ENCODE results near the gene FSTL4. TPM values are rescaled to one million over a fixed set of nuclear protein-coding genes. Genes with fewer than 3 reads are reported as not detected.

FSTL4 gene
- total RNA-seq, 1 donor from 2014 or later: 0.67 TPM

DNA sequence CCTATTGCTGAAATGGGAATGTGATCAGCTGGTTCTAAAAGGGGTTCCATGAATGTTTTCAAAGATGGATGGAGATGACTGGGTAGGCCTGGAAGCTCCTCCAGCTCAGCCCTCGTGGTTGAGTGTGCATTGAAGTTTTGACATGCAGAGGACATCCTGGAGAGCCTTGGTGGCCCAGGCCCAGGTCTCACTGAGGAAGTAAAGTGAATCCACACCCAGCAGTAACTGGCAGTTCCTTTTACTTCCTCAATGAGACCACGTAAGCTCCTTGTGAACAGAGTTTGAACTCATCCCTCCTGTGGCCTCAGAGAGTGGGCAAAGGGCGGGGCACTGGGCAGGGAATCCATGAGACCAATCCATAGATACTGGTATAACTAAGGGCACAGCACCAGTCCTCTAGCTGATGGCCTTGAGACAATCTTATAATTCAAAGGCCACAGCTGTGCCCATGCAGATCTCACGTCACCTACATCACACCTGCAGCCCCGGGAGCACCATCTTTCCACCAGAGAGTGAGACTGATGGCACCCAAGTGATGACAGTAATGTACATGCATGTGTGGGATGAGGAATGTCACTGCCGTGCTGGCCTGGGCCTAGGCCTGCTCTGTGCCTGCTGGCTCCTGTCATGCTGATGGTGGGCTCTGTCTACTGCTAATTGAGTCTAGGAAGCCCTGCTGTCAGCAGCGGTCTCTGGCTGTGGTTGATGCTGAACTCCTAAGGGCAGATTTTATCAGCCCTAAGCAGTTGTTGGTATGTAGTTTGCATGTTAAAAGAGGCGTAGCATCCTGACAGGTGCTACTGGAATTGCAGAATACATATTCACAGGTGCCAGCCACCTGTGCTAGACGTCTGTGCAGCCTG lies 257.8 kb downstream of the FSTL4 start:
- H3K4me3 ChIP-seq: no peak overlapping the region
- peak; percentile 30 for ATAC-seq
- H3K27ac ChIP-seq: no peak overlapping the region
- no peak for DNase-seq
- no peaks in the 10 kb centered on the region for H3K4me1 ChIP-seq
- H3K36me3 ChIP-seq: no peaks in the 10 kb centered on the region
- TF ChIP-seq, protein P1, sequence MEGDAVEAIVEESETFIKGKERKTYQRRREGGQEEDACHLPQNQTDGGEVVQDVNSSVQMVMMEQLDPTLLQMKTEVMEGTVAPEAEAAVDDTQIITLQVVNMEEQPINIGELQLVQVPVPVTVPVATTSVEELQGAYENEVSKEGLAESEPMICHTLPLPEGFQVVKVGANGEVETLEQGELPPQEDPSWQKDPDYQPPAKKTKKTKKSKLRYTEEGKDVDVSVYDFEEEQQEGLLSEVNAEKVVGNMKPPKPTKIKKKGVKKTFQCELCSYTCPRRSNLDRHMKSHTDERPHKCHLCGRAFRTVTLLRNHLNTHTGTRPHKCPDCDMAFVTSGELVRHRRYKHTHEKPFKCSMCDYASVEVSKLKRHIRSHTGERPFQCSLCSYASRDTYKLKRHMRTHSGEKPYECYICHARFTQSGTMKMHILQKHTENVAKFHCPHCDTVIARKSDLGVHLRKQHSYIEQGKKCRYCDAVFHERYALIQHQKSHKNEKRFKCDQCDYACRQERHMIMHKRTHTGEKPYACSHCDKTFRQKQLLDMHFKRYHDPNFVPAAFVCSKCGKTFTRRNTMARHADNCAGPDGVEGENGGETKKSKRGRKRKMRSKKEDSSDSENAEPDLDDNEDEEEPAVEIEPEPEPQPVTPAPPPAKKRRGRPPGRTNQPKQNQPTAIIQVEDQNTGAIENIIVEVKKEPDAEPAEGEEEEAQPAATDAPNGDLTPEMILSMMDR (IDR thresholded peaks at IDR 0.05): no peak
- no peaks in the 10 kb centered on the region for H3K9me3 ChIP-seq
- H3K27me3 ChIP-seq: no peaks in the 10 kb centered on the region
- intact Hi-C loops (cut with DNase I): no loop called here

DNA sequence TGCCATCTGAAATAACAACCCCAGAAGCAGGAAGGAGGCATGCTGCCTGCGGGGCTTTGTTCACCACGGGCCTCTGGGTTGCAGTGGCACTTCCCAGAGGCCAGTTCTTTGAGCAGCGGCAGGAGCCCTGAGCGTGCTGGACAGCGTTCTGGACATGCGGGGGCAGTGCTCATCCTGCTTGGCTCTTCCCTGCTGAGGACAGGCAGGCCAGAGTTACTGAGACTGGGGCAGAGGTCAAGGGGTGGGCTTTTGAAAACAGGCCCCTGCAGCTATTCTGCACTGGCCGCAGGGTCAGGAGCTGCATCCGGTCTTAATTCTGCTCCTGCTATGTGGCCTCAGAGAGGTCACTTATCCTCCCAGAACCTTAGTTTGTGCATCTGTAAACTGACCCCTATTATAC lies 258.6 kb downstream of the FSTL4 start:
- no peak overlapping the region for H3K27ac ChIP-seq
- DNase-seq (peak; percentile 30), ATAC-seq (no peak)

DNA sequence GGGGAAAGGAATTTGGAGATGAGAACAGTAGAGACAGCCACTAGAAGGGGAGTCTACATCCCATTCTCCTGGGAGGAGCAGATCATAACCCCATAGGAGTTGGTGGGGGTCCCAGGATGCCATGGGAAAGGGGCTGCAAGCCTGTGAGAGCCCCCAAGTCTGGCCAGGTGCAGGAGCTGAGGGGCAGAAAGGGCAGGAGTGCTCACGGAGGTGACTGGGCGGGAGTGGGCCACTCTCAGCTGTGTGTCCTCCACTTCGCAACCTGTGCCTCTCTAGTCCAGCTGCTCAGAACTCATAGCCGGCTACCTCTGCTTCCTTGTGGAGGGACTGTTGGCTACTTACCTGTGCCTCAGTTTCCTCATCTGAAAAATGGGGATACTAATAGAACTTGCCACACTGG lies 263.9 kb downstream of the FSTL4 start:
- no peaks in the 10 kb centered on the region for H3K36me3 ChIP-seq
- H3K27me3 ChIP-seq: no peaks in the 10 kb centered on the region
- ATAC-seq (no peak), DNase-seq (no peak)
- no peaks in the 10 kb centered on the region for H3K4me1 ChIP-seq
- TF ChIP-seq, protein P1 (IDR thresholded peaks at IDR 0.05): no peak
- intact Hi-C loops (cut with DNase I): no loop called here
- no peak overlapping the region for H3K4me3 ChIP-seq
- no peaks in the 10 kb centered on the region for H3K9me3 ChIP-seq
- H3K27ac ChIP-seq: no peak overlapping the region

More for the DNA sequence above, 258.6 kb downstream of the FSTL4 start:
- intact Hi-C loops (cut with DNase I): no loop called here
- no peaks in the 10 kb centered on the region for H3K27me3 ChIP-seq
- H3K9me3 ChIP-seq: no peaks in the 10 kb centered on the region
- TF ChIP-seq, protein P1 (IDR thresholded peaks at IDR 0.05): no peak
- H3K36me3 ChIP-seq: no peaks in the 10 kb centered on the region
- H3K4me1 ChIP-seq: no peaks in the 10 kb centered on the region
- H3K4me3 ChIP-seq: no peak overlapping the region

DNA sequence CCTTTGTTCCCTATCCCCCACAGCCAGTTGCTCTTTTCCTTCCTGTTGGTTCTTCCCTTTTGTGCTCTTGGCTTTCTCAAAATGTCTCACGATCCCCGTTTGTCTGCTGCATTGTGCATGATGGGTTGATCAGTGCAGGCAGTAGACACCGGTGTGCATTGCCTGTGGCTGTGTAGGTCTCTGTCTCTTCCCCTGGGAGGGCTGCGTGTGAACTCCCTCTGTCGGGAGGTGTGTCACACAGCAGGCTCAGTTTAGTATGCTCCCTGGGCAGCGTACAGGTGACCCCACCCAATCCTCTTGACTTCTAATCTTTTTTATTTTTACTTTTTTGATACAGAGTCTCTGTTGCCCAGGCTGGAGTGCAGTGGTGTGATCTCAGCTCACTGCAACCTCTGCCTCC lies 265.3 kb downstream of the FSTL4 start:
- intact Hi-C loops (cut with DNase I): no loop called here
- DNase-seq: no peak
- H3K27me3 ChIP-seq: no peaks in the 10 kb centered on the region
- TF ChIP-seq, protein P1 (IDR thresholded peaks at IDR 0.05): no peak
- no peak for ATAC-seq
- no peaks in the 10 kb centered on the region for H3K4me1 ChIP-seq
- no peaks in the 10 kb centered on the region for H3K9me3 ChIP-seq
- H3K27ac ChIP-seq: no peak overlapping the region
- H3K36me3 ChIP-seq: no peaks in the 10 kb centered on the region
- no peak overlapping the region for H3K4me3 ChIP-seq

DNA sequence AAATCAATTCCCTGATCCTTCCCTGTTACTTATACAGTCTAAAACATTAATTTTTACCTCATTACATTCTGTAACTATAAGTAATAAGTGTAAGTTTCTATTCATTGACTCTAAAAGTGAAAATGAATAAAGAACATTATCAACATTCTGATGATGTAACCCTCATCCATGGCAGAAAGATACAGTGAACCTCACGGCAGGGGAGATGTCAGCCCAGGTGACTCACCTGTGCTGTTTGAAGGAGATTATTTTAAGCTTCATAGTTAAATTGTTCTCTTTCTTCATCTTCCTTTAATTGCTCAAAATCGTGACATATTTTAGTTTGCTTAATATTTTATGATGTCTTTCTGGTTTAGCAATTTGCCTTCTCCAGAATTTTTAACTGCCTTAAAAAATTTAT lies 268.1 kb downstream of the FSTL4 start:
- Histone ChIP-seq H3K4me1 (no peaks in the 10 kb centered on the region), H3K36me3 (no peaks in the 10 kb centered on the region), H3K27ac (no peak overlapping the region), H3K4me3 (no peak overlapping the region), H3K9me3 (no peaks in the 10 kb centered on the region), H3K27me3 (no peaks in the 10 kb centered on the region)
- TF ChIP-seq, protein P1 (IDR thresholded peaks at IDR 0.05): no peak
- DNase-seq (no peak), ATAC-seq (no peak)
- intact Hi-C loops (cut with DNase I): no loop called here
